HG02840 (cell line): ENCODE measurements around the gene PDE3B.
"Not testable (repeated sequence)": the region's sequence is repeated elsewhere in the genome, so short reads cannot be mapped to it uniquely, and the experiment has no call there.

ENCODE experiments used
- ATAC-seq: cut with Tn5 transposase; IDR thresholded peaks from one replicate; pipeline ENCODE4 v1.9.1; 2021; ENCODE audit warnings: mild to moderate bottlenecking, moderate library complexity, moderate number of reproducible peaks; ENCODE audit not compliant: unreplicated experiment, low FRiP score

The PDE3B gene

DNA sequence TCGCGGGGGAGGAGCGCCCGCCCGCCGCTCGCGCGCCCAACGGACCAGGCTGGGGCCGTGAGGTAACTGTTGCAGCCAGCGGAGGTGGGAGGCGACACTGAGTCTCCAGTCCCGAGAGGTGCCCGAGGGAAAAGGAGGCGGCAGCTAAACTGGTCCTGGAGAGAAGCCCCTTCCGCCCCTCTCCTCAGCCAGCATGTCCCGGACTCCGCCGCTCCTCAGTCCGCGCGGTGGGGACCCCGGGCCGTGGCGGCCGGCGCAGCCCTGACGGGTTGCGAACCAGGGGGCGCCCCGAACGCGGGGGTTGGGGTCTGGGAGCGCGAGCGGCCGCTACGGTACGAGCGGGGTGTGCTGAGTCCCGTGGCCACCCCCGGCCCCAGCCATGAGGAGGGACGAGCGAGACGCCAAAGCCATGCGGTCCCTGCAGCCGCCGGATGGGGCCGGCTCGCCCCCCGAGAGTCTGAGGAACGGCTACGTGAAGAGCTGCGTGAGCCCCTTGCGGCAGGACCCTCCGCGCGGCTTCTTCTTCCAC is at the start of gene PDE3B:
PDE3B (plus strand) TSS at position 108 of the 529 bp plus-strand sequence; CDS start at position 380, 272 bp downstream.
- ATAC-seq, result peak; percentile 59

GRCh38 chr11:14595261-14595660 is 48.3 kb upstream of the PDE3B start:
- ATAC-seq, result not testable (repeated sequence)

DNA sequence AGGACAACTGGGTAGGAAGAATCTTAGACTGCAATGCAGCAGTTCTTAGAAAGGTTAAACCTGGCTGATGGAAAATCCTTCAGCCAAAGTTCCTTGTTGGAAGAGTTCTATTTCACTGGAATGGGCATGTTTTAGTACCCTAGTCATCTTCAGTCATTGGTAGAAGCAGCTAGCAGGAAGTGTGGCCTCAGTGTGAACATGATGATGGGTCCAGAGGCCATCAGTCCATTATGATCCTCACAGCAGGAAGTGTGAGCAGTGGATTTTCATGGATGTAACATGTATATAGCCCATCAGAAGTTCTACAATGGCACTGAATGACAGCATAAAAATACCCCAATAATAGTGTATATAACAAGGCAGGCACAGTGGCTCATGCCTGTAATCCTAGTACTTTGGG is 35.9 kb upstream of the PDE3B start:
- ATAC-seq, result no peak

DNA sequence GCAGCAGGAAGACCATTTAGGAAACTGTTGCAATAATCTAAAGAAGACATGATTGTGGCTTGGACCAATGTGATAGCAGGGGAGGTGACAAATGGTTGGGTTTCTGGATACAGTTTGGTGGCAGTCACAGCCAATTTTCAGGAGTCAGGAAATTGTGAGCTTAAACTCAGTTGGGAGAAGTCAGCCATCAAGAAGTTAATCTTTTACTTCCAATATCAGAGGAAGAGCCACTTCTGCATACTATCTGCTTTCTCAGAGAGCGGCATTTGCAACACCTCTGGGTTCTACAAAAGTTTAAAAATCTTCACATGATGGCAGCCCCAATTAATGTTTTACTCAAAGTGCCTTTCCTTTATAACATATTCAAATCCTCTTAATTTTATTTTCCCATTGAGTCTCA is 33.7 kb upstream of the PDE3B start:
- no peak for ATAC-seq

- no peak for ATAC-seq
These were observed 31.7 kb upstream of the PDE3B start for GRCh38 chr11:14611939-14612338.

- no peak for ATAC-seq
These were observed 30.9 kb upstream of the PDE3B start for GRCh38 chr11:14612694-14613093.

- no peak for ATAC-seq
These were observed 29.4 kb upstream of the PDE3B start for GRCh38 chr11:14614091-14614622.

DNA sequence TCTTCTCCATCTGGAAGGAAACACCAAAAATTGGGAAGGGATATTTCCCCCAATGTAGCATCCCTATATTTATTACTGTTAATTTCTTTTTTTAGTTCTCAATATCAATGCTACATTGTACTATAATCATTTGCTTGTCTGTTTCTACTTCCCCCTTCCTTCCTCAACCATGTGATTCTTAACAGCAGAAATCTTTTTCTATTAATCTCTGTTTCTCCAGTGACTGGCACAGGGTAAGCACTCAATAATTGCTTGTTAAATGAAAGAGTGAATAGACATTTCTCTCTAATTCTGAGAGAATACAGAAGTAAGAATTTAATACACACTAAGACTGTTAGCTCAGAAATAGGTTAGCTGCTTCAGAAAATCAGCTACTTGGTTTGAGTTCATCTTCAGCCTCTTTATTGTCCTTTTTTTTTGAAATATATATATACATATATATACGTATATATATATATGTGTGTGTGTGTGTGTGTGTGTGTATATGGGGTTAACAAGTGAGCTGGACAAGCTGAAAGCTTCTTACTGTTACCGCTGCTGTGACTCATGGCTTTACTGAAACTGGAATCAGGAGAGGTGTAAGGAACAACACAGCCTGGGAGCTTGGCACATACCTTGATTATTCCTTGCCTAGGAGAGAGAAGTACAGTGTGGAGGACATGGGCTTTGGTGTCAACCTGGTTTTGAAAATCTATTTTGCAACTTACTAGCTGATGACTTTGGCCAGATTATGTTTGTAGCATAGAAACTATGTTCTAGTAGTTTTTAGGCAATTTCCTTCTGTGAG is 26.2 kb upstream of the PDE3B start:
- no peak for ATAC-seq

- no peak for ATAC-seq
These were observed 25.5 kb upstream of the PDE3B start for GRCh38 chr11:14618060-14618459.

DNA sequence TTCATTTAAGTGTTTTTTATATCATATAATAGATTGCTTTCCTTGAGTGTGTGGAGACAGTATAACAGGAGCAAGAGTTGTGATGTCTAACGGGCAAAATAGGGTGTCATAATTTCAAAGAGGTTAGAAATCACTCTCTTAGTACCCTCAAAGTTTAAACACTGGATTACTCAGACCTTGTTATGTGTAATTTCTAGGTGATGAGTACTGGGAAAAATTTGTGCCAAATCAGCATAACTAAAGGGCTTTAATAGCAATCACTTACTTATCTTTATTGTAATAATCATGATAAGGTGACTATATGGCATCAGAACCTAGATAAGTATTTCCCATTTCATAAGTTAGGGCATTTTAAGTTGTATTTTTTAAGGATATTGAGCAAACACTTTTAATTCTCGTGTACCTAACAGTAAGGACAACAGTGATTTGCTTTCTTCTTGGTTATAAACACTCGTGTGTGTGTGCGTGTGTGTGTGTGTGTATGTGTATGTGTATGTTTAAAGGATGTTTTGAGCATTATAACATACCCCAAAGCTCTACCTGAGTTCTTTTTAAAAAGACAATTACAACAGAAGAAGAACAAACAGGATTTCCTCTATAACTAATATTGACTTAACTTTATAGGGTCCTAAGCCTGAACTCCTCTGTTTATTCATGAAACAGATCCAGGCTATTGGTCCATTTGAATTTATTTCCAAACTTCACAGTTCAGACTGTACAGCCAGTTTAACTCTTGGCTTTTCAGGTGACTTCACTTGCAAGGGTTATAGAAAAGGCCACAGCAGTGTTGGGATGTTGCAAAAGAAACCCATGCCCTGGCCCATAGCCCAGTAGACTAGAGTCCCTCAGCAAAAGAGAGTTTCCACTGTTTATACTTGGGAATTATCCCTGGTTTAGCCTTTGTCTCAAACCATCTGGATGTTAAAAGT is 23.7 kb upstream of the PDE3B start:
- no peak for ATAC-seq

DNA sequence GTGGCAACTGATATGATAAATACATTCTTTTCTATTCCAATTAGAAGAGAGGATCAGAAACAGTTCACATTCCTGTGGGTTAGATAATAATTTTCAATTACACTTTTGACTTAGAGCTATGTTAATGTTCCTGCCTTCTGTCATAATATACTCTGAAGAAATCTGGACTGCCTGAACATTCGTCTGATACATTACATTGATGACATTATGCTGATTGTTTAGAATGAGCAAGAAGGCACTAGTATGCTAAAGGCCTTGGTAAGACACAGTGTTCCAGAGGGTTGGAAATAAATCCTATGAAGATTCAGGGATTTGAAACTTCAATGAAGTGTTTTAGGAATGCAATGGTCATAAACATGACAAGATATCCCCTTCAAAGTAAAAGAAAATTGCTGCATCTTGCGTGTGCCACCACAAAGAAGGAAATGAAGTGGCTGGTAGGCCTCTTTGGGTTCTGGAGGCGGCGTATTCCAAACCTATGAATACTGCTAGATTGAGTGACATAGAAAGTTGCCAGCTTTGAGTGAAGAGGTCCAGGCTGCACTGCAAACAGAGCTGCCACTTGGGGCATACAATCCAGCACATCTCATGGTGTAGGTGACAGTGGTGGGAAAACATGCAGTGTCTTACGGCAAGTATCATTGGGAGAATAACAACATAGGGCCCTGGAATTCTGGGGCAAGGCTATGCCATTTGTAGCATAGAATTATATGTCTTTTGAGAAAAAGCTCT is 21.2 kb upstream of the PDE3B start:
- no peak for ATAC-seq

DNA sequence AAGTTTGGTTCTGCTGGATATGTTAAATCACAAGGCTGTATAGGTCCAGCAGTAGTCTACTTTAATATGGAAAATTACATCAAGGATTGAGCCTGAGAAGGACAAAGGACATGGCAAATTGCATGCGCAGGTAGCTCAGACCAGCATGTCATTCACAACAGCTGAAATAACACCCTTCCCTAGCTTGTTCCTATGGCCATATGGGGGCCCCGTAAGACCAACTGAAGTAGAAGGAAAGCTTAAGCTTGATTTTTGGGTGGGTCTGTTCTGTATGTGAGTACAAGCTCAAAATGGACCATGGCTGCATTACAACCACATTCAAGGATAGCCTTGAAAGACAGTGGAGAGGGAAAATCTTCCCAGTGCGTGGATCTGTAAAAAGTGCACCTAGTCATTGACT is 20.6 kb upstream of the PDE3B start:
- ATAC-seq, result no peak

- ATAC-seq, result no peak
These were observed 17.9 kb upstream of the PDE3B start for GRCh38 chr11:14625586-14626205.

DNA sequence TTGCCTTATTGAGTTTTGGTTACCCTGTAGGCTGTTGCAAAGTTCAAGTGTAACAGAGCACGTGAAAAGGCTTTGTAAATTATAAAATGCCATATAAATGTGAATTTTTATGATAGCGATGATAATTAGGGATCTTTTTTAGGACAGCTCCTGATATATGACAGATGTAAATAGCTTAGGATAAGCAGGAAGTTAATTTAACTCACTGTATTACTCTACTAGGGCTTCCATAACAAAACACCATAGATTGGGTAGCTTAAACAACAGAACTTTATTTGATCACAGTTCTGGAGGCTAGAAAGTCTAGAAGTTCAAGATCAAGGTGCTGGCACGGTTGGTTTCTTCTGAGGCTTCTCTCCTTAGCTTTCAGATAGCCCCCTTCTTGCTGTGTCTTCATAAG is 17.0 kb upstream of the PDE3B start:
- no peak for ATAC-seq

DNA sequence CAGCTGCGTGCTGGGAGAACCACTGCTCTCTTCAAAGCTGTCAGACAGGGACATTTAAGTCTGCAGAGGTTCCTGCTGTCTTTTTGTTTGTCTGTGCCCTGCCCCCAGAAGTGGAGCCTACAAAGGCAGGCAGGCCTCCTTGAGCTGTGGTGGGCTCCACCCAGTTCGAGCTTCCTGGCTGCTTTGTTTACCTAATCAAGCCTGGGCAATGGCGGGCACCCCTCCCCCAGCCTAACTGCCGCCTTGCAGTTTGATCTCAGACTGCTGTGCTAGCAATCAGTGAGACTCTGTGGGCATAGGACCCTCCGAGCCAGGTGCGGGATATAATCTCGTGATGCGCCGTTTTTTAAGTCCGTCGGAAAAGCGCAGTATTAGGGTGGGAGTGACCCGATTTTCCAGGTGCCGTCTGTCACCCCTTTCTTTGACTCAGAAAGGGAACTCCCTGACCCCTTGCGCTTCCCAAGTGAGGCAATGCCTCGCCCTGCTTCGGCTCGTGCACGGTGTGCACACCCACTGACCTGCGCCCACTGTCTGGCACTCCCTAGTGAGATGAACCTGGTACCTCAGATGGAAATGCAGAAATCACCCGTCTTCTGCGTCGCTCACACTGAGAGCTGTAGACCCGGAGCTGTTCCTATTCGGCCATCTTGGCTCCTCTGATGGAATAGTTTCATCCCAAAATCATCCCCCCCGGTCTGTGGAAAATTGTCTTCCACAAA is 9.9 kb upstream of the PDE3B start:
- ATAC-seq, result not testable (repeated sequence)

DNA sequence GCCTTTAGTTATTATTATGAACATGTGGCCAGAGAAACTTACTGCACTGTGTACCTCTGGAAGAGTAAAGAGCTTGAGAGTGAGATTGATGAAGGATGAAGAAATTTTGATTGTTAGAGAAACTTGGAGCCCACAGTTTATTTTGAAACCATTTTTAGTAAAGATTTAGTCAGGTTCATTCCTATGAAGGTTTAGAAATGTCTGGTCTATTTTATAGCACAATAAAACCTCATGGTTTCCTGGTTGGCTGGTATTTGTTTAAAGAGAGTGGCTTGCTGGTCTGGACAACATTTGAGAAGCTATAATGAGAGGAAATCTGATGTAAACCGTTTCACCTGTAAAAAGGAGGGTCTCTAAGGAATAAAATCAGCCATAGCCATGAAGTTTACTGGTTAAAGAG is 8.8 kb upstream of the PDE3B start:
- no peak for ATAC-seq

DNA sequence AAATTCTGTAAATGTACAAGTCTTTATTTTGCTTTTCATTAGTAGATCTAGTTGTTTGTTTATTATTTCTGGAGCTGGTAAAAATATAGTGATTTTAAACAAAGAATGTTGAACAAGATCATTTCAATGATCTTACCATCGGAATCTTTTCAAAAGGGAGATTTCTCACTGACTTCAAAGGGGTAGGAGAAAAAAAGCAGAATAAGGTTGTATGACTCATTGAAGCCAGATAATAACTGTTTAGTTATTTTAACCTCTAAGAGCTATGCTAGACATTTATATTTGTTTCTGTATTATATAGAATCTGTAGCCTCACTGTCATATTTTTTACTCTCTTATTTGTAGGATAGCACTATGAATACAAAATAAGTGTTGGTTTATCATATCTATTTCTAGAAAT is 8.1 kb upstream of the PDE3B start:
- no peak for ATAC-seq

DNA sequence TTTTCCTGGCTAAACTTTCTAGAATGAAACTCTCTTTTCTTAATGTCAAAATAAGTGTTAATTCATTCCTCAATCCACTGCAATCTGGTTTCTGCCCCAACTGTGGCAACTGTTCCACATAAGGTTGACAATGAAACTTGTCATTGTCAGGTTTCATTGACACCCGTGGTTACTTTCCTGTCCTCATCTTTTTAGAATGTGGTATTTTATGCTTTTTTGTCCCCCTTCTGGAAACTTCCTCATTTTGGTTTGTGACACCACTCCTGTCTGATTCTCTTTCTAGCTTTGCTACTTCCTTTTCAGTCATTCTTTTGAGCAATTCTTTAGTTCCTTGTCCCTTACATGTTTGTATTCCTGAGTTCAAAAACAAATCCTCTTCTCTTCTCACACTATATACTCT is 7.5 kb upstream of the PDE3B start:
- no peak for ATAC-seq

DNA sequence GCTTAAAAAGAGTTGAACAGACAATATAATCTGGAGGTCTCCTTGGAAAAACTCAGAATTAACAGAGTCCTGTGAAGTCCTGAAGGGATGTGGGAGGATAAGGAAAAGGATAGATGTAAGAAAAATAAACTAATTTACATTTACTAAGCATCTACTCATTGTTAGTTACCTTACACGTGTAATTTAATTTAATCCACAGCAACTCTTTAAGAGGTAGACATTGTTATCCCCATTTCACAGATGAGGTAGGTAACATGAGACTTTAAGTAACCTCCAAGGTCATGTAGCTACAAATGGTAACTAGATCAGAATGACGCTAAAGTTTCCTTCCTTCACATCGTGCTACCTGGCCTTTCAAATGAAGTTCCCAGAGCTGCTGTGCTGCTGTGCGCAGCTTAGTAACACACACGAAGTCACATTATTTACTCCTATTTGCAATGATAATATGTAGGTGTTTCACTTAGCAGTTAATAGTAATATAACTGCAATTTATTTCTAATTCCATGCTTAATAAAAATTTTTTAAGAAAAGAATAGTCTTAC is 5.7 kb upstream of the PDE3B start:
- no peak for ATAC-seq
